ENCODE measurements around the gene ABHD6. TPM values are rescaled to one million over a fixed set of nuclear protein-coding genes. Genes with fewer than 3 reads are reported as not detected.

Gene ABHD6
- 37.1 and 48.7 TPM in 2 replicates for total RNA-seq

GRCh38 chr3:58237238-58237940 is at the start of gene ABHD6:
ABHD6 (plus strand) TSS chr3:58237792; CDS start chr3:58256587, 18,795 bp downstream.
- peak within 1 kb of the TSS; percentile 90 for H3K27ac Mint-ChIP-seq

GRCh38 chr3:58188173-58188564 is 49.4 kb upstream of the ABHD6 start:
- H3K27me3 Mint-ChIP-seq, result no peaks in the 10 kb centered on the region
- intact Hi-C loops (cut with micrococcal nuclease), result no loop called here
- H3K4me1 Mint-ChIP-seq, result peaks cover 7% of the 10 kb centered on the region
- ATAC-seq (ENCODE audit: low read depth) (peak; percentile 18), DNase-seq (no peak)
- ChIA-PET CTCF (interaction anchor here (0.6 to 10.9 kb wide), 29 partner anchors 9 to 442 kb away, joined by 3 to 167 read pairs (median 4); partner anchors contain the start of genes ABHD6, DNASE1L3, HTD2 and RPP14), POLR2A (interaction anchor here (0.6 to 3.8 kb wide), 10 partner anchors 8 to 273 kb away, joined by 3 to 23 read pairs (median 6); partner anchors contain the start of genes HTD2 and RPP14)
- no peak for TF ChIP-seq CTCF (IDR thresholded peaks at IDR 0.05)
- no peak overlapping the region for H3K4me3 Mint-ChIP-seq
- no peaks in the 10 kb centered on the region for H3K9me3 Mint-ChIP-seq
- H3K36me3 Mint-ChIP-seq (ENCODE audit: low read depth), result peaks cover 2% of the 10 kb centered on the region
- peak overlapping the region; percentile 61 for H3K27ac Mint-ChIP-seq

More at GRCh38 chr3:58237238-58237940, at the start of gene ABHD6:
- Mint-ChIP-seq H3K9me3 (no peaks in the 10 kb centered on the region), H3K27me3 (no peaks in the 10 kb centered on the region), H3K36me3 (ENCODE audit: low read depth) (peaks cover 5% of the 10 kb centered on the region), H3K4me1 (peaks cover 74% of the 10 kb centered on the region), H3K4me3 (peak within 1 kb of the TSS; percentile 91)
- ATAC-seq (ENCODE audit: low read depth), result peak; percentile 67
- DNase-seq, result peak; percentile 86
- ChIA-PET POLR2A (interaction anchor here (0.5 to 3.0 kb wide), 11 partner anchors 13 to 196 kb away, joined by 3 to 37 read pairs (median 4); partner anchors contain the start of genes HTD2, PDHB and RPP14), CTCF (interaction anchor here (0.8 to 4.8 kb wide), 4 partner anchors 20 to 68 kb away, joined by 3 to 25 read pairs (median 6); partner anchors contain the start of genes HTD2 and RPP14)
- TF ChIP-seq CTCF (IDR thresholded peaks at IDR 0.05), result no peak
- intact Hi-C loops (cut with micrococcal nuclease), result loop anchor here (1.0 to 5.0 kb wide), 10 partner anchors 12 to 295 kb away; partner anchors contain the start of genes FLNB, HTD2, KCTD6 and PDHB

GRCh38 chr3:58188921-58189451 is 48.6 kb upstream of the ABHD6 start:
- TF ChIP-seq CTCF (IDR thresholded peaks at IDR 0.05), result no peak
- ATAC-seq (ENCODE audit: low read depth) (no peak), DNase-seq (no peak)
- H3K4me1 Mint-ChIP-seq, result peaks cover 10% of the 10 kb centered on the region
- no peaks in the 10 kb centered on the region for H3K27me3 Mint-ChIP-seq
- intact Hi-C loops (cut with micrococcal nuclease), result no loop called here
- peak overlapping the region; percentile 24 for H3K27ac Mint-ChIP-seq
- ChIA-PET POLR2A (interaction anchor here (1.0 to 3.8 kb wide), 6 partner anchors 14 to 111 kb away, joined by 3 to 23 read pairs (median 6); no protein-coding TSS in a partner anchor), CTCF (interaction anchor here (1.0 to 10.9 kb wide), 14 partner anchors 8 to 441 kb away, joined by 3 to 167 read pairs (median 16); partner anchors contain the start of genes ABHD6, HTD2 and RPP14)
- H3K9me3 Mint-ChIP-seq, result no peaks in the 10 kb centered on the region
- no peak overlapping the region for H3K4me3 Mint-ChIP-seq
- H3K36me3 Mint-ChIP-seq (ENCODE audit: low read depth), result peaks cover 9% of the 10 kb centered on the region

GRCh38 chr3:58189691-58190090 is 47.9 kb upstream of the ABHD6 start:
- Mint-ChIP-seq H3K27ac (peak overlapping the region; percentile 35), H3K27me3 (no peaks in the 10 kb centered on the region), H3K9me3 (no peaks in the 10 kb centered on the region), H3K4me3 (no peak overlapping the region), H3K36me3 (ENCODE audit: low read depth) (peaks cover 10% of the 10 kb centered on the region), H3K4me1 (peaks cover 11% of the 10 kb centered on the region)
- ATAC-seq (ENCODE audit: low read depth) (no peak), DNase-seq (no peak)
- intact Hi-C loops (cut with micrococcal nuclease), result no loop called here
- ChIA-PET POLR2A (interaction anchor here (1.2 to 3.8 kb wide), 4 partner anchors 13 to 111 kb away, joined by 3 to 23 read pairs (median 6); no protein-coding TSS in a partner anchor), CTCF (interaction anchor here (1.6 to 10.9 kb wide), 7 partner anchors 12 to 225 kb away, joined by 7 to 167 read pairs (median 30); partner anchors contain the start of gene ABHD6)
- no peak for TF ChIP-seq CTCF (IDR thresholded peaks at IDR 0.05)
